GM23248 (cell line): ENCODE results near the gene ARHGAP10. TPM values are rescaled to one million over a fixed set of nuclear protein-coding genes. Genes with fewer than 3 reads are reported as not detected.
"Not testable (repeated sequence)": the region's sequence is repeated elsewhere in the genome, so short reads cannot be mapped to it uniquely, and the experiment has no call there.

Experiments used
- DNase-seq: peaks from one replicate; pipeline ENCODE4 v3.0.0-alpha.2; 2015
- H2AFZ ChIP-seq: fragments of 200-600 bp; sonication (generic); 2 replicates; pipeline ENCODE4 v1.6.1; 2016; ENCODE audit warnings: antibody characterized with exemption
- H3F3A ChIP-seq: fragments of 200-600 bp; sonication (generic); 2 replicates; pipeline ENCODE4 v1.6.1; 2016; ENCODE audit warnings: mild to moderate bottlenecking, antibody characterized with exemption, mixed run types; ENCODE audit not compliant: insufficient read depth
- H3K27ac ChIP-seq: fragments of 200-600 bp; sonication (generic); 2 replicates; pipeline ENCODE4 v1.5.1; 2016; ENCODE audit warnings: mild to moderate bottlenecking
- H3K27me3 ChIP-seq: fragments of 200-600 bp; sonication (generic); replicated peaks from 2 replicates; pipeline ENCODE4 v1.6.1; 2016; ENCODE audit warnings: mild to moderate bottlenecking; ENCODE audit not compliant: insufficient read depth
- H3K36me3 ChIP-seq: fragments of 200-600 bp; sonication (generic); 2 replicates; pipeline ENCODE4 v1.6.1; 2016; ENCODE audit warnings: low read depth, mild to moderate bottlenecking
- H3K4me1 ChIP-seq: fragments of 200-600 bp; sonication (generic); 2 replicates; pipeline ENCODE4 v1.6.1; 2016; ENCODE audit warnings: mild to moderate bottlenecking; ENCODE audit not compliant: insufficient read depth
- H3K4me2 ChIP-seq: fragments of 200-600 bp; sonication (generic); one replicate; pipeline ENCODE4 v1.6.1; 2016; ENCODE audit warnings: mild to moderate bottlenecking; ENCODE audit not compliant: unreplicated experiment
- H3K4me3 ChIP-seq: fragments of 200-600 bp; sonication (generic); 2 replicates; pipeline ENCODE4 v1.5.1; 2016; ENCODE audit warnings: mild to moderate bottlenecking
- H3K79me2 ChIP-seq: fragments of 200-600 bp; sonication (generic); 2 replicates; pipeline ENCODE4 v1.6.1; 2016; ENCODE audit warnings: mild to moderate bottlenecking; ENCODE audit not compliant: insufficient read depth
- H3K9ac ChIP-seq: fragments of 200-600 bp; sonication (generic); 2 replicates; pipeline ENCODE4 v1.6.1; 2016; ENCODE audit warnings: mild to moderate bottlenecking
- H3K9me2 ChIP-seq: fragments of 200-600 bp; sonication (generic); 2 replicates; pipeline ENCODE4 v1.6.1; 2016; ENCODE audit warnings: mixed run types, mild to moderate bottlenecking, moderate library complexity; ENCODE audit not compliant: insufficient read depth
- H3K9me3 ChIP-seq: fragments of 200-600 bp; sonication (generic); one replicate; pipeline ENCODE4 v1.6.1; 2017; ENCODE audit warnings: low read depth
- H4K20me1 ChIP-seq: fragments of 200-600 bp; sonication (generic); 2 replicates; pipeline ENCODE4 v1.6.0; 2016; ENCODE audit not compliant: insufficient read depth
- EZH2 ChIP-seq: fragments of 200-600 bp; sonication (generic); IDR thresholded peaks from 2 replicates; pipeline ENCODE4 v1.6.1; 2018; ENCODE audit warnings: antibody characterized with exemption, mild to moderate bottlenecking; ENCODE audit not compliant: insufficient read depth, poor library complexity, severe bottlenecking
- EZH2phosphoT487 ChIP-seq: fragments of 200-600 bp; sonication (generic); IDR thresholded peaks from 2 replicates; pipeline ENCODE4 v1.6.1; 2018; ENCODE audit warnings: antibody characterized with exemption, moderate library complexity, mild to moderate bottlenecking, low read depth; ENCODE audit not compliant: insufficient read depth
- WGBS, 2 experiments: methylation state at CpG; one replicate each; pipeline ENCODE4 v1.1.6; 2015 to 2017; ENCODE audit warnings: low lambda C conversion rate in 2 of 2, low coverage in 1 of 2; ENCODE audit errors: missing lambda C conversion rate in 2 of 2; 5-methylcytosine and 5-hydroxymethylcytosine counted together
- in situ Hi-C: fragments of 300-500 bp; cut with MboI; formaldehyde crosslinking; loops from 2 replicates; pipeline ENCODE4 v1.15.0; 2020
- polyA plus RNA-seq: library from polyadenylated mRNA; unstranded; fragments of >200 nt; fragmentation: Nextera tagmentation; extraction: Ambion mirVana; gene quantifications from 2 replicates; pipeline ENCODE4 v1.2.1, GENCODE V29; 2016
- total RNA-seq: library from RNA; depleted of rRNA; stranded (reverse); fragments of >200 nt; shearing (Covaris generic); gene quantifications from 2 replicates; pipeline ENCODE4 v1.2.3, GENCODE V29; 2014

The ARHGAP10 gene
- total and polyA plus RNA-seq, 2 experiments from 2014 or later = 19.5 to 24.8 TPM

GRCh38 chr4:148078061-148078460 lies 346.2 kb downstream of the ARHGAP10 start:
- H3K9me3 ChIP-seq = no peaks in the 10 kb centered on the region
- H3K9me2 ChIP-seq = no peaks in the 10 kb centered on the region
- peaks cover 15% of the 10 kb centered on the region; the same call in 1 of the 2 replicates for H3K36me3 ChIP-seq
- no peak overlapping the region for H3K9ac ChIP-seq
- no peaks in the 10 kb centered on the region for H3K4me1 ChIP-seq
- WGBS, 2 experiments = 97% methylated on average over 2 of the region's 2 CpGs
- H3F3A ChIP-seq = no peaks in the 10 kb centered on the region
- no peak for DNase-seq
- in situ Hi-C loops = no loop called here
- no peak overlapping the region for H3K4me3 ChIP-seq
- no peaks in the 10 kb centered on the region for H4K20me1 ChIP-seq
- TF ChIP-seq EZH2phosphoT487 = no peak
- no peak overlapping the region for H2AFZ ChIP-seq
- H3K27me3 ChIP-seq = no peaks in the 10 kb centered on the region
- no peaks in the 10 kb centered on the region for H3K79me2 ChIP-seq
- no peak overlapping the region for H3K4me2 ChIP-seq
- no peak overlapping the region for H3K27ac ChIP-seq

DNA sequence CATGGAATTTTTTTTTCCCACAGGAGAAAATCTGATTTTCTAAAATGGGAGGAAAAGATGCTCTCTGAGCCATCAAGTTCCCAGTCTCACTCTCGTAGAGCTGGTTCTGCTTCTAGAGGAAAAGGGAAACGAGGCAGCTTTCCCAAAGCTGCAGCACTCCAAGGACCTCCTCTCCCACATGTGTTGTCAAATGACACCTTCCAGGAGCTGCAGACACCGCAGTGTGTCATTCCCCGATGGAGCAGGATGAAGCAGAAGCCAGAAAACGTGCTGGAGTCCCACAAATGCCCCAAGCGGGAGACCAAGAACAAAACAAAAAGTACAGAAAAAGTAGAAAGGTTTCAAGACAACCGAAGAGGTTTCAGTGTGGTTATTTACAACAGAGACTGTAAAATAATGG lies 348.1 kb downstream of the ARHGAP10 start:
- 92 to 94% methylated on average over 7 of the region's 7 CpGs for WGBS, 2 experiments
- Histone ChIP-seq H2AFZ (no peak overlapping the region), H3K27ac (no peak overlapping the region), H3K4me1 (no peaks in the 10 kb centered on the region), H3K9ac (no peak overlapping the region), H3K4me2 (no peak overlapping the region), H3K9me2 (no peaks in the 10 kb centered on the region), H3K9me3 (no peaks in the 10 kb centered on the region), H3K27me3 (no peaks in the 10 kb centered on the region), H4K20me1 (no peaks in the 10 kb centered on the region), H3F3A (no peaks in the 10 kb centered on the region), H3K79me2 (no peaks in the 10 kb centered on the region), H3K36me3 (peaks cover 9% of the 10 kb centered on the region; the same call in 1 of the 2 replicates), H3K4me3 (no peak overlapping the region)
- TF ChIP-seq EZH2 (no peak), EZH2phosphoT487 (no peak)
- no peak for DNase-seq
- in situ Hi-C loops = no loop called here

DNA sequence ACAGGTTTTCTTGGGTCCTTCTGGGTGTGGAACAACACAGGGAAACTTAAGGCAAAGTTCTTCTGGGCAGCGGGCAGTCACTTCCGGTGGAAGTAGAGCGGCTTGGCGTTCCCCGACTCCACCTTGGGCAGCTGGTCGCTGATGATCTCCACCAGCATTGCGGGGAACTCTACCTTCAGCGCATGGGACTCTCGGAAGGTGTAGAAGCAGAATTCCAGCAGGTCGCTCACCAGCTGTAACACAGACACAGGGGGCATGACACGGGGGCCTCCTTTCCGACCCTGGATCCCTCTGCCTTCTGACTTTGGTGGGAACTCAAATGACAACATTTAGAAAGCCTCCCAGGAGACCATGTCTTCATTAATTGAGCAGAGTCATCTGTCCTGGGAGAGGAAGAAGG lies 349.4 kb downstream of the ARHGAP10 start:
- peaks cover 9% of the 10 kb centered on the region; the same call in 1 of the 2 replicates for H3K36me3 ChIP-seq
- no peaks in the 10 kb centered on the region for H3K9me3 ChIP-seq
- in situ Hi-C loops = no loop called here
- H3K9me2 ChIP-seq = no peaks in the 10 kb centered on the region
- H3K79me2 ChIP-seq = no peaks in the 10 kb centered on the region
- H3F3A ChIP-seq = no peaks in the 10 kb centered on the region
- no peak overlapping the region for H3K4me2 ChIP-seq
- DNase-seq = no peak
- no peak overlapping the region for H3K4me3 ChIP-seq
- no peak overlapping the region for H2AFZ ChIP-seq
- TF ChIP-seq EZH2 = no peak
- no peak for TF ChIP-seq EZH2phosphoT487
- H3K4me1 ChIP-seq = no peaks in the 10 kb centered on the region
- no peak overlapping the region for H3K27ac ChIP-seq
- H4K20me1 ChIP-seq = no peaks in the 10 kb centered on the region
- WGBS, 2 experiments = 98 to 99% methylated on average over 12 of the region's 12 CpGs
- H3K9ac ChIP-seq = no peak overlapping the region
- H3K27me3 ChIP-seq = no peaks in the 10 kb centered on the region

DNA sequence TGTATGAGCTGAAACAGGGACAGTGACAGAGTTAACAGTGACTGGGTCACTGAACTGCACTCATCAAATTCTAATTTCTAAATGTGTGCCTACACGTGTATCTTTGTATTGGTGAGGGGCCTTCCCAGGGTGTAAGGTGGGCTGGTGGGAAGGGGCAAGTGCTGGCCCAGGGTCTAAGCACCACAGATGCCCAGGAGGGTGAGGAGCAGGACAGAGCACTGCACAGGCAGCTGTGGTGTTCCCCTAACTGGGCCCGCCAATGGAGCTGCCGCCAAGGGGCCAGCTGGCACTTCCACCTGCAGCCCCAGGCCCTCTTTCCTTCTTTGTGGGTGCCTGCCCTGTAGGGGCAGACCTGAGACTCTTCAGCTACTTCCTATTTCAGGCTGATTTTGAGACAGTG lies 349.9 kb downstream of the ARHGAP10 start:
- Histone ChIP-seq H3K4me2 (no peak overlapping the region), H3K4me3 (no peak overlapping the region), H3K27me3 (no peaks in the 10 kb centered on the region), H3K36me3 (peaks cover 9% of the 10 kb centered on the region; the same call in 1 of the 2 replicates), H3K9ac (no peak overlapping the region), H4K20me1 (no peaks in the 10 kb centered on the region), H3K4me1 (no peaks in the 10 kb centered on the region), H3F3A (no peaks in the 10 kb centered on the region), H3K9me2 (no peaks in the 10 kb centered on the region), H3K79me2 (no peaks in the 10 kb centered on the region), H3K27ac (no peak overlapping the region), H2AFZ (no peak overlapping the region), H3K9me3 (no peaks in the 10 kb centered on the region)
- in situ Hi-C loops = no loop called here
- no peak for DNase-seq
- TF ChIP-seq EZH2phosphoT487 (no peak), EZH2 (no peak)
- WGBS, 2 experiments = 98% methylated on average over 3 of the region's 3 CpGs

- H3K9me2 ChIP-seq, DNase-seq, H3K4me3 ChIP-seq, H3F3A ChIP-seq, H3K27ac ChIP-seq, H3K9me3 ChIP-seq, H3K79me2 ChIP-seq, H3K27me3 ChIP-seq, H3K36me3 ChIP-seq, H3K4me2 ChIP-seq, H4K20me1 ChIP-seq, in situ Hi-C loops, H2AFZ ChIP-seq, H3K4me1 ChIP-seq, H3K9ac ChIP-seq: not testable (repeated sequence)
- 92 to 100% methylated on average over 4 of the region's 4 CpGs for WGBS, 2 experiments
Observed at GRCh38 chr4:148083073-148083472, 351.2 kb downstream of the ARHGAP10 start.
